Measurements from ENCODE around the gene MYNN. TPM values are rescaled to one million over a fixed set of nuclear protein-coding genes. Genes with fewer than 3 reads are reported as not detected.
A peak's percentile ranks its signal among the peaks of the same experiment; 100 is the strongest.

MYNN gene
- total and polyA plus RNA-seq, 9 of the 15 experiments (the other 6 are each of a cell fraction or from before 2014, with no cell fraction given) = 10.4 to 35.7 (median 21.3) TPM

DNA sequence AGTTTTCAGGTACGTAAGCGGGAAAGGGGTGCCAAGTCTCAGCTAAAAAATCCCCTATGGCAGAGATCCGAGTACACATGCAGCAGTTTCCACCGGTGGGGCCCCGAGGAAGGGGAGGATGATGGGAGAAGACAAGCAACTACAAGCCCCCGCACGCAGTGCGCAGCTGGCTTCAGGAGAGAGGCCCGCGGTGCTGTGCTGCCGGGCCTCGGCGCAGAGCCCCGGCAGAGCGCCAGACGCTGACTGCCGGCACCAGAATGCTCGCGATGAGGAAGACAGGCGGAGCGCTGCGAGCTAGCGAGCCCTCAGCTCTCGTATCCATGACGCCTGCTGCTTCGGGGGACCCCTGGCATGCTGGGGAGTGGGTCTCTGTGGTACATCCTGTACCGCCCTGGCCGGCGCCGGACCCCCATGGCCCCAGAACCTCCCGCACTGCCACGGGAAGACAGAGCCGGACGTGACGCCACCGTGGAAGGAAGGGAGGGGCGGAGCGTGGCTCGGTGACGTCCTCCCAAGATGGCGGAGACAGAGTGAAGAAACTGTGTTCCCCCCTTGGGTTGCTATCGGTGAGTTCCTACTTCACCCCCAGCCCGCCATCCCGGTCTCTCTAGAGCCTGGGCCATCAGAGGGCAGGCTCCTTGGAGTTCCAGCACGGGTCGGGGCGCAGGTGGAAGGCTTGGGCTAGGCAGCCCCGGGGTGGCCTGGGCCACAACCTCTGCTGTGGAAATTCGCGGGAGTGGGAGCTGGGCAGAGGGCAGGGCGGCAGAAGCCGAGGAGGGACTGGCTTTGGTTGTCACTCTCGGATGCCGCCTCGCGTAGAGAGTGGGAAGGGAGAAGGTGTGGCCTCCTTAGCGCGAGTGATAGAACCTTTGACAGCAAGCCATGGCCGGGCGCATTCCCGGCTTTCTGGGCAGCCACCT is at the start of gene MYNN (continued):
- TF ChIP-seq, protein P1, sequence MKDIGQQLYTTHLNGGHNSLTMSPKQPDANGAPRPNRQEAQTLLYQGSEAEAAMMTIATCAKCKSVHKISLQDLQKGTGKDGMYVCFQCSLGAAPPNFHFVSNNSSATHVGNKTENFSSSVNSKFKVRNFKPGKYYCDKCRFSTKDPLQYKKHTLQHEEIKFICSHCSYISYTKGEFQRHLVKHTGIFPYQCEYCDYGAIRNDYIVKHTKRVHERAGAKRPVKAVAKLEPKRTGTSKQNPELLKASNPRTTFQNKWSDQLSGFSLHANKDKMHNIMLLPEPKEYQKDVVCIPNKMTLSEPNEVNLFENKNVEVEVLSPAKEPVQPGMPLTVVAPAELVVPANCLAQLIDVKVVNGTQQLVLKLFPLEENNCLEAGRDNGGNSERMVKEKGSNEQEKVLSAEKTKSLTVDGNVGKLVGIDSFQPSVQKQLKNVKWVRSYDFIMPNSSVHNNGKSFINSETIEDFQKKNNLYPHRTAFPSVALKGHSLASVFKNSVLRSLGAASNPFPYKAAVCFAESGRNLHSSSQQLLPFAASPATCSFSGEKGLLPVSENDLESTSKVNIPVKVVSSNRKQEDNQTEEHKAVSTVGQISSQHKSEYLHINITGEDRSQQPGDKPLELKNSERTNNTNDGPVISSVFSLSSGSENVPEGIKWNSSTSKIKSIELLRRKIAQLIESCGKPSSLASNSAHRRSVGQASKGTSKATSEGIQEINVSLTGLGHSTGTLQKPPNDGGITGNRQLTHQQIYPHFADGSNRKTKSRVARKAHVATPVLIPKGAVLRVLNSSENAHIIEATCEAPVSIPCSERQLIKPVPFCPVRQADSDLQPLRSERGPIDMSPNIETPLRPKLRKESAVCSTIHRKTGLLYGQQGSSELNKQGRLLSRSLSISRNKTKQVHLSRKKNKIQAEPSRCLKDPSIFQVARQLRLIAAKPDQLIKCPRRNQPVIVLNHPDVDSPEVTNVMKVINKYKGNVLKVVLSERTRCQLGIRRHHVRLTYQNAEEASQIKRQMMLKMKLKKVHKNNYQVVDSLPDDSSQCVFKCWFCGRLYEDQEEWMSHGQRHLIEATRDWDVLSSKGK (CRISPR knock-in tag; IDR thresholded peaks at IDR 0.05) = no peak
- no peak for TF ChIP-seq DDX20 (tag; IDR thresholded peaks at IDR 0.05; ENCODE audit: low read depth)
- no peak for TF ChIP-seq FOXJ2 (tag; IDR thresholded peaks at IDR 0.05)
- TF ChIP-seq, protein P2, sequence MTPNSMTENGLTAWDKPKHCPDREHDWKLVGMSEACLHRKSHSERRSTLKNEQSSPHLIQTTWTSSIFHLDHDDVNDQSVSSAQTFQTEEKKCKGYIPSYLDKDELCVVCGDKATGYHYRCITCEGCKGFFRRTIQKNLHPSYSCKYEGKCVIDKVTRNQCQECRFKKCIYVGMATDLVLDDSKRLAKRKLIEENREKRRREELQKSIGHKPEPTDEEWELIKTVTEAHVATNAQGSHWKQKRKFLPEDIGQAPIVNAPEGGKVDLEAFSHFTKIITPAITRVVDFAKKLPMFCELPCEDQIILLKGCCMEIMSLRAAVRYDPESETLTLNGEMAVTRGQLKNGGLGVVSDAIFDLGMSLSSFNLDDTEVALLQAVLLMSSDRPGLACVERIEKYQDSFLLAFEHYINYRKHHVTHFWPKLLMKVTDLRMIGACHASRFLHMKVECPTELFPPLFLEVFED (CRISPR knock-in tag; conservative IDR thresholded peaks at IDR 0.05) = no peak
- peak; percentile 9; the same call in 1 of the 2 replicates for TF ChIP-seq XRCC5 (IDR thresholded peaks at IDR 0.05; ENCODE audit: low read depth, low read length)
- peak; percentile 68 for TF ChIP-seq OTX1 (CRISPR knock-in tag; IDR thresholded peaks at IDR 0.05)
- TF ChIP-seq LARP7 (IDR thresholded peaks at IDR 0.05) = peak; percentile 37; the same call in 1 of the 2 replicates
- peak; percentile 98 for TF ChIP-seq POLR2G (IDR thresholded peaks at IDR 0.05; ENCODE audit: low read depth, low read length)
- TF ChIP-seq HCFC1 (IDR thresholded peaks at IDR 0.05; ENCODE audit: low read depth, low read length) = peak; percentile 34
- TF ChIP-seq ZNF316 (IDR thresholded peaks at IDR 0.05) = no peak
- TF ChIP-seq SREBF1 (IDR thresholded peaks at IDR 0.05; ENCODE audit: borderline replicate concordance, low read depth, low read length) = no peak
- TF ChIP-seq HMGN3 (IDR thresholded peaks at IDR 0.05; ENCODE audit: borderline replicate concordance, extremely low read depth, insufficient read length, low read depth, low read length) = peak; percentile 58
- TF ChIP-seq CSDE1 (IDR thresholded peaks at IDR 0.05) = peak in 1 of 2 experiments; percentile 59; a peak in 1 of 4 replicates
- no peak for TF ChIP-seq PURB (CRISPR knock-in tag; IDR thresholded peaks at IDR 0.05; ENCODE audit: low read depth)
- TF ChIP-seq SMAD3 (CRISPR knock-in tag; conservative IDR thresholded peaks at IDR 0.05) = no peak; the same call in 1 of the 2 replicates
- TF ChIP-seq CREBBP (IDR thresholded peaks at IDR 0.05; ENCODE audit: low read depth, low read length) = no peak
- TF ChIP-seq HDGF (IDR thresholded peaks at IDR 0.05) = no peak
- no peak for TF ChIP-seq MTF1 (CRISPR knock-in tag; IDR thresholded peaks at IDR 0.05; ENCODE audit: borderline replicate concordance)
- TF ChIP-seq, protein P3, sequence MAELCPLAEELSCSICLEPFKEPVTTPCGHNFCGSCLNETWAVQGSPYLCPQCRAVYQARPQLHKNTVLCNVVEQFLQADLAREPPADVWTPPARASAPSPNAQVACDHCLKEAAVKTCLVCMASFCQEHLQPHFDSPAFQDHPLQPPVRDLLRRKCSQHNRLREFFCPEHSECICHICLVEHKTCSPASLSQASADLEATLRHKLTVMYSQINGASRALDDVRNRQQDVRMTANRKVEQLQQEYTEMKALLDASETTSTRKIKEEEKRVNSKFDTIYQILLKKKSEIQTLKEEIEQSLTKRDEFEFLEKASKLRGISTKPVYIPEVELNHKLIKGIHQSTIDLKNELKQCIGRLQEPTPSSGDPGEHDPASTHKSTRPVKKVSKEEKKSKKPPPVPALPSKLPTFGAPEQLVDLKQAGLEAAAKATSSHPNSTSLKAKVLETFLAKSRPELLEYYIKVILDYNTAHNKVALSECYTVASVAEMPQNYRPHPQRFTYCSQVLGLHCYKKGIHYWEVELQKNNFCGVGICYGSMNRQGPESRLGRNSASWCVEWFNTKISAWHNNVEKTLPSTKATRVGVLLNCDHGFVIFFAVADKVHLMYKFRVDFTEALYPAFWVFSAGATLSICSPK (IDR thresholded peaks at IDR 0.05; ENCODE audit: borderline replicate concordance) = no peak
- peak; percentile 23; the same call in 1 of the 2 replicates for TF ChIP-seq CC2D1A (IDR thresholded peaks at IDR 0.05)
- TF ChIP-seq HDAC2 (IDR thresholded peaks at IDR 0.05) = peak; percentile 39; the same call in 1 of the 2 replicates
- TF ChIP-seq ARNT (IDR thresholded peaks at IDR 0.05) = no peak
- TF ChIP-seq NCOR1 (IDR thresholded peaks at IDR 0.05) = peak; percentile 43
- peak; percentile 49; the same call in 1 of the 2 replicates for TF ChIP-seq ZNF431 (CRISPR knock-in tag; IDR thresholded peaks at IDR 0.05)

Measured in K562 (cell line).